EL (cell line): Measurements from ENCODE around the gene SGSH.

Experiments
- DNase-seq: peaks from one replicate; pipeline ENCODE4 v3.0.0-alpha.2; 2016

Gene SGSH

GRCh38 chr17:80182118-80182844 is 37.9 kb downstream of the SGSH start:
- DNase-seq, result no peak

DNA sequence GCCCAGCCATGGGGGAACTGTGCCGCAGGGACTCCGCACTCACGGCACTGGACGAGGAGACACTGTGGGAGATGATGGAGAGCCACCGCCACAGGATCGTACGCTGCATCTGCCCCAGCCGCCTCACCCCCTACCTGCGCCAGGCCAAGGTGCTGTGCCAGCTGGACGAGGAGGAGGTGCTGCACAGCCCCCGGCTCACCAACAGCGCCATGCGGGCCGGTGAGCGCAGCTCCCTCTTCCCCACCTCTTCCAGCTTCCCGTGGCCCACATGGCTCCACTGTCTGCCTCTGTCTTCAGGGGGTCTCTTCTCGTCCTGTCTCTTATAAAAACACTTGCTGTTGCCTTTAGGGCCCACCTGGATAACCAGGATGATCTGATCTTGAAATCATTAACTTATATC is 38.7 kb downstream of the SGSH start:
- no peak for DNase-seq

DNA sequence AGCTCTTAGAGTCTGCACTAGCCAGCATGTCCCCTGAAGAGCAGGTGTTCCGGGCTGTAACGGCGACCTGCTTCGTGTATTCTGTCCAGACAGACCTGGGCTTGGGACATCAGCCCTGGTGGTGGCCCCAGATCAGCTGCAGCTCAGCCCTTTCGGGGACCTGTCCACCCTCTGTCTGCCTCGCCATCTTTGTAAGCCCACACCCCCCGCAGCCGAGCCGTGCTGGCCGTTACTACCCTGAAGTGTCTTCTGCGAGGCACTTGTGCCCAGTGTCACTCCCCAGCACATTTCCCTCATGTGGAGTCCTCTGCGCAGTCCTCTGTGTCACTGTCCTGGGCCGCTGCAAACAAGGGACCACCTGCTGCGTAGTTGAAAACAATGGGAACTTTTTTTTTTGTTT is 39.9 kb downstream of the SGSH start:
- no peak for DNase-seq

DNA sequence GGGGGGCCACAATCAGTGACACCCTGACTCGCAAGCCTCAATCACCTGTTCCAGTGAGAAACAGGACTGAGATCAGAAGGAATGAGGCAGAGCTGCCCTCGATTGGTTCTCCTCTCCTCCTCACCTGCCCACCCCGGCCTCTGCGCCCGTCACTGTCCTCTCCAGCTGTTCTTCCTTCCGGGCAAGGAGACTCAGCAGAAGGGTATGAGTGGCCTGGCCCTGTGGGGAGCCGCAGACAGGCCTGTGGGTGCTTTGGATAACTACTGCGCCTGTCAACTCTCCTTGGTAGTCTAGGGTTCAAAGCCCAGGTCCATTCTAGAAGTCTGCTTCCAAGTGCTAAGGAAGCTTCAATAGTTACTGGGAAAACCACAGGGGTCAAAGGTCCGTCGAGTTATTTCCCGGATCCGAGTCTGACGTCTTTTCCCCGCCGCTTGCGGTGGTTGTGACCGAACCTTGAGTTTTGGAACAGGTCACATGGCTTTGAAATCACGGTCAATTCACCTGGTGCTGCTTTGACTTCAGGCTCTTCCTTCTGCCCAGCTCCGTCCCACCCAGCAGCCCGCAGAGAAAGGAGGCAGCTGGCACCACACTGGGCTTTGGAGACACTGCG is 42.0 kb downstream of the SGSH start:
- DNase-seq, result no peak

DNA sequence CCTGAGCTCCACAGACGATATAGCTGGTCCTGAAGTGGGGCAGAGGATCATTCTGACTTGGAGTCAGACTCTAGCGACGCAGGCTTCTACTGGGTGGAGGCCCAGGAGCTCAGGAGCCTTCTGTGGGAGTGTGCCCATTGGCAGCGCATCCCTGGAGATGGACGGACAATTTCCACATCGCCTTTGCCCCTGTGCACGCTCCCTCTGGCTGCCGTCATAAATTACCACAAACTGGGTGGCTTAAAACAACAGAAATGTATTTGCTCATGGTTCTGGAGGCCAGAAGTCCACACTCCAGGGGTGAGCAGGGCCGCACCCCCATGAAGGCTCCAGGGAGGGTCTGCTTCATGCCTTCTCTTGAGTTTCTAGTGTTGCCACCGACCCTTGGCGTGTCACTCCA is 43.4 kb downstream of the SGSH start:
- no peak for DNase-seq

GRCh38 chr17:80173916-80174315 is 46.2 kb downstream of the SGSH start:
- DNase-seq, result no peak

- DNase-seq, result no peak
Observed at GRCh38 chr17:80173126-80173525, 47.0 kb downstream of the SGSH start.

- DNase-seq, result no peak
Observed at GRCh38 chr17:80171681-80172080, 48.5 kb downstream of the SGSH start.

DNA sequence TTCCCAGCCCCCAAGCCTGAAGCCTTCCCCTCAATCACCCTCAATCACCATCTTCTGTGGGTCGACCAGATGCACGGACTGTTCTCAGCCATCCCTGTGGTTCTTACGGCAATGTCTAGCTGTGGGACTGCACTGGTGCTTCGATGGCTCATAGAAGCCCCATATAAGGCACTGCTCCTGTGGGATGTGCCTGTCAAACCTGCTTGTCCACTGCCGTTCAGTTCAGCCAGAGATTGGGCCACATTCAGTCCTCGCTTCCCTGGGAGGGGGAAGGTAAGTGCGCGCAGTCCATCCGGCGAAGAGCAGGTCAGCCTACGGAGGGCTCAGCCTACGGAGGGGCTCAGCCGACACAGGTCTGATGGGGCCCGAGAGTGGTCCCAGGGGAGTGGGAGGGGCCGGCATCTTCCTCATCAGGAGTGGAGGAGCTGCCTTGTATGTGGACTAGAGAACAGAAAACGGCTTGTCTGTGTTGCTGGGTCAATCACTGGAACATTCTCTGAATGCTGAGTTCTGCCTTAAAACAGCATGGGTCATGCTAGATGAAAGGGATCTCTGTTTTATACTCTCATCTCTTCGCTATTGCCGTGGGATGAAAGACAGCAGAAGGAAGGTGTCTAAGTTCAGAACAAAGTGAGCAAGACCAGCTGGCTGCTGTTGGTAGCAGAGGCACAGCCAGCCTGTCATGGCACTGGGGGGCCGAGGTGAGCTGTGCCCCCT is 50.2 kb downstream of the SGSH start, which contains the start of gene CARD14:
TSS of gene CARD14 (plus strand) at position 247 of the 717 bp plus-strand sequence. CDS start 11,409 bp downstream, outside the sequence.
- DNase-seq, result no peak

GRCh38 chr17:80169107-80169506 is 51.0 kb downstream of the SGSH start:
- DNase-seq, result no peak

DNA sequence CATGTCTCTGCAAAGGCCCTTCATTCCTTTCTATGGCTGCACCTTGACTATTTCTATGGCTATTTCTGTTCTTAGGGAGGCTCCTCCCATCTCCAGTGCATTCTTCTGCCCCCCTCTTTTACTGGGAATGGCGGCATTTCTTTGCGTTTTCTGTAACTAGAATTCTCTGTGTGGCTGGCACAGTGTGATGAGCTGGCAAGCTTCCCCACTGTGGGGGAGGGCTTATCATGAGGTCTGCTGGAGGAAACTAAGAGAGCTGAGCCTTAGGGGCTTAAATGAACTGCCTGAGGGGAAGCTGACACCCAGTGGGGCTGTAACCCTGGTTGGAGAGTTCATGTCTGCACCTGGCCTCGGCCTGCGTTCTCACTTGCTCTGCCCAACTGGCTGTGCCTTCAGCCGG is 51.8 kb downstream of the SGSH start:
- no peak for DNase-seq

GRCh38 chr17:80166446-80166845 is 53.7 kb downstream of the SGSH start:
- no peak for DNase-seq

- no peak for DNase-seq
Observed at GRCh38 chr17:80164185-80164584, 55.9 kb downstream of the SGSH start.

DNA sequence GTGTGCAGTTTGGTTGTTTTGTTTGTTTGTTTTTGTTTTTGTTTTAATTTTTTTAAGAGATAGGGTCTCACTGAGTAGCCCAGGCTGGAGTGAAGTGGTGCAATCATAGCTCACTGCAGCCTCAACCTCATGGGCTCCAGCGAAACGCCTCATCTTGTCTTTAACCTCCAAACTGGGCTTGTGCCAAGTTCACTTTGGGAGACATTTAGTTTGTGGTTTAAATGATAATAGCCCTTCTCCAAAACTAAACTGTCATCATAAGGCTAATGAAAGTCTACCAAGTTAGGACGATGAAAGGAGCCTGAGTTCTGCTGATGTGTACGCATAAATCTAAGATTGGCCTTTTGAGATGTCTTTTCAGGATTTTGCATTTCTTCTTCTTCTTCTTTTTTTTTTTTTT is 56.8 kb downstream of the SGSH start:
- DNase-seq, result no peak

DNA sequence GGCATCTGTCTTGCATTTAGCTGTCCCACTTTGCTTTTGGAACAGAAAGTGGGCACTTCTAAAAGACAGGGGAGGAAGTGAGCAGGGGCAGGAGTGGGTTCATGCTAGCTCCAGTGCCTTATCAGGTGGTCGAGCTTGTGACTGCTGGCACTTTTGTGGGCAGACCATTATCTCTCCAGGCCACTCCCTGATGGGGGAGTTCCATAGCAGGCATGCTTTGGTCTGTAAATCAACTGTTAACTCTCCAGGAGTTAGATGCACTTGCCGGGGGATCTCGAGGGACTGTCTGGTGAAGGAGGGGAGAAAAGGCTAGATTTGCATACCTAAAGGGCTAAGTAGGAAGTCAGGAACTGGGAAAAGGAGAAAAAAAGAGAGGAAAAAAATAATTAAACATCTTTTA is 59.6 kb downstream of the SGSH start:
- DNase-seq, result no peak
